Esophagus muscularis mucosa (tissue), 3 donors: ENCODE data around the gene NELFB.

ENCODE experiments used
- POLR2A ChIP-seq: fragments of 450-650 bp; IDR thresholded peaks from one replicate; pipeline ENCODE4 v1.6.1; 2017; ENCODE audit warnings: antibody characterized with exemption, moderate library complexity, mild to moderate bottlenecking, low read depth
- TF ChIP-seq, protein P1 (sequence below), 3 experiments: fragments of 200-600 bp in 2 of 3; fragments of 450-650 bp in 1 of 3; sonication (generic) in 2 of 3; IDR thresholded peaks; one replicate each; pipeline ENCODE4 v1.5.1; 2017 to 2019; ENCODE audit warnings: antibody characterized with exemption in 3 of 3, mild to moderate bottlenecking in 2 of 3, moderate library complexity in 1 of 3

DNA sequence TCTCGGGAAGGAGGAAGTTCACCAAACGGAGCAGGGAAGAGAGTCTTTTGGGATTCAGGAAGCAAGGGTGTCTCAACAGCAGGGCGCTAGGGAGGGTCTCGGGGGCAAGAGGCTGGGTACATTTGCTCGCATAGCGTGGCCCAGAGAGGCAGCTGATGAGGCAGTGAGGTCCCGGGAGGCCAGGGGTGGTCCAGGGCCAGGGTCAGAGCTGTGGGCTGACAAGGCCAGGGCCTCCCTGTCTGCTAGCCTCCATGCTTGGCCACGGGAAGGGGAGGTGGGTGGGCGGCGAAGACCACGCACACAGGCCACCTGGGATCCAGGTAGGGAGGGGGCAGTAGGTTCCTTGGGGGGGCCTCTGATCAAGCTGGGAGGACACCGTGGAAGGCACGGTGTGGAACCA lies 43.6 kb upstream of the NELFB start:
- TF ChIP-seq, protein P1, sequence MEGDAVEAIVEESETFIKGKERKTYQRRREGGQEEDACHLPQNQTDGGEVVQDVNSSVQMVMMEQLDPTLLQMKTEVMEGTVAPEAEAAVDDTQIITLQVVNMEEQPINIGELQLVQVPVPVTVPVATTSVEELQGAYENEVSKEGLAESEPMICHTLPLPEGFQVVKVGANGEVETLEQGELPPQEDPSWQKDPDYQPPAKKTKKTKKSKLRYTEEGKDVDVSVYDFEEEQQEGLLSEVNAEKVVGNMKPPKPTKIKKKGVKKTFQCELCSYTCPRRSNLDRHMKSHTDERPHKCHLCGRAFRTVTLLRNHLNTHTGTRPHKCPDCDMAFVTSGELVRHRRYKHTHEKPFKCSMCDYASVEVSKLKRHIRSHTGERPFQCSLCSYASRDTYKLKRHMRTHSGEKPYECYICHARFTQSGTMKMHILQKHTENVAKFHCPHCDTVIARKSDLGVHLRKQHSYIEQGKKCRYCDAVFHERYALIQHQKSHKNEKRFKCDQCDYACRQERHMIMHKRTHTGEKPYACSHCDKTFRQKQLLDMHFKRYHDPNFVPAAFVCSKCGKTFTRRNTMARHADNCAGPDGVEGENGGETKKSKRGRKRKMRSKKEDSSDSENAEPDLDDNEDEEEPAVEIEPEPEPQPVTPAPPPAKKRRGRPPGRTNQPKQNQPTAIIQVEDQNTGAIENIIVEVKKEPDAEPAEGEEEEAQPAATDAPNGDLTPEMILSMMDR (IDR thresholded peaks at IDR 0.05) = no peak
- TF ChIP-seq POLR2A = no peak
